ENCODE data around the gene TDP2. TPM values are rescaled to one million over a fixed set of nuclear protein-coding genes. Genes with fewer than 3 reads are reported as not detected.
A peak's percentile ranks its signal among the peaks of the same experiment; 100 is the strongest.
"Not testable (repeated sequence)": the region's sequence is repeated elsewhere in the genome, so short reads cannot be mapped to it uniquely, and the experiment has no call there.

TDP2 gene
- total RNA-seq, 1 donor from 2014 or later: 11.5 TPM

- H3K4me3 ChIP-seq (ENCODE audit: low read length in 3 of 3): no peak overlapping the region
- H3K36me3 ChIP-seq (ENCODE audit: control insufficient read depth in 3 of 3, insufficient read depth in 3 of 3, low read length in 3 of 3): no peaks in the 10 kb centered on the region
- no peaks in the 10 kb centered on the region for H3K9me3 ChIP-seq (ENCODE audit: control insufficient read depth in 3 of 3, low read length in 3 of 3)
- H3K4me1 ChIP-seq (ENCODE audit: control insufficient read depth in 3 of 3, insufficient read depth in 3 of 3, low read length in 3 of 3): no peaks in the 10 kb centered on the region
- no peak overlapping the region for H3K27ac ChIP-seq (ENCODE audit: low read depth, low read length)
- H3K9ac ChIP-seq (ENCODE audit: low read depth in 1 of 3, low read length in 3 of 3): no peak overlapping the region
- H3K27me3 ChIP-seq (ENCODE audit: control insufficient read depth in 3 of 3, insufficient read depth in 3 of 3, low read length in 3 of 3): no peaks in the 10 kb centered on the region
Measured at GRCh38 chr6:24680582-24680981, 13.9 kb upstream of the TDP2 start.

- not testable (repeated sequence) for H3K4me3 ChIP-seq (ENCODE audit: low read length in 3 of 3); H3K27ac ChIP-seq (ENCODE audit: low read depth, low read length); H3K9me3 ChIP-seq (ENCODE audit: control insufficient read depth in 3 of 3, low read length in 3 of 3); H3K9ac ChIP-seq (ENCODE audit: low read depth in 1 of 3, low read length in 3 of 3); H3K27me3 ChIP-seq (ENCODE audit: control insufficient read depth in 3 of 3, insufficient read depth in 3 of 3, low read length in 3 of 3); H3K36me3 ChIP-seq (ENCODE audit: control insufficient read depth in 3 of 3, insufficient read depth in 3 of 3, low read length in 3 of 3); H3K4me1 ChIP-seq (ENCODE audit: control insufficient read depth in 3 of 3, insufficient read depth in 3 of 3, low read length in 3 of 3)
Measured at GRCh38 chr6:24678792-24679352, 12.2 kb upstream of the TDP2 start.

DNA sequence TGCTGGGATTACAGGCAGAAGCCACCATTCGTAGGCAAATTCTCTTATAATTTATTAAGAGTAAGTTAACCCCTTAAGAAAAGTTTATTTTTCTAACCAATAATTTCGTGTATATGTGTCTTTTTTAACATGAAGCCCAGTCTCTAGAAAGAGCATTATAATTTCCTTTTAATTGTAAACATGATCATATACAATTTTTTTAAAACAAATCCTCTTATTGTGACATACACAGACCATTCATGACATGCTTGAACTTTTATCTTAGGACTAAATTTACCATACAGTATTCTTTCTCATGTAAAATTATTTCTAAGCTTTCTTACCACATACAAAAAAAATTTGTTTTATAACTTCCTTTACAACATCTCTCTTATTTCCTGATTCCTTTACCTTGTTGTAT lies 6.9 kb upstream of the TDP2 start:
- Histone ChIP-seq H3K9ac (ENCODE audit: low read depth in 1 of 3, low read length in 3 of 3) (no peak overlapping the region), H3K9me3 (ENCODE audit: control insufficient read depth in 3 of 3, low read length in 3 of 3) (peaks cover 0 to 4% (median 0%) of the 10 kb centered on the region in 3 donors), H3K4me1 (ENCODE audit: control insufficient read depth in 3 of 3, insufficient read depth in 3 of 3, low read length in 3 of 3) (peaks cover 0 to 2% (median 0%) of the 10 kb centered on the region in 3 donors), H3K27ac (ENCODE audit: low read depth, low read length) (no peak overlapping the region), H3K36me3 (ENCODE audit: control insufficient read depth in 3 of 3, insufficient read depth in 3 of 3, low read length in 3 of 3) (no peaks in the 10 kb centered on the region), H3K4me3 (ENCODE audit: low read length in 3 of 3) (no peak overlapping the region), H3K27me3 (ENCODE audit: control insufficient read depth in 3 of 3, insufficient read depth in 3 of 3, low read length in 3 of 3) (no peaks in the 10 kb centered on the region)

- peaks cover 6 to 11% (median 8%) of the 10 kb centered on the region in 3 donors for H3K4me1 ChIP-seq (ENCODE audit: control insufficient read depth in 3 of 3, insufficient read depth in 3 of 3, low read length in 3 of 3)
Measured at GRCh38 chr6:24672620-24673182, 6.0 kb upstream of the TDP2 start.

GRCh38 chr6:24671077-24671476 lies 4.4 kb upstream of the TDP2 start:
- not testable (repeated sequence) for H3K27me3 ChIP-seq (ENCODE audit: control insufficient read depth in 3 of 3, insufficient read depth in 3 of 3, low read length in 3 of 3); H3K27ac ChIP-seq (ENCODE audit: low read depth, low read length); H3K36me3 ChIP-seq (ENCODE audit: control insufficient read depth in 3 of 3, insufficient read depth in 3 of 3, low read length in 3 of 3); H3K9ac ChIP-seq (ENCODE audit: low read depth in 1 of 3, low read length in 3 of 3); H3K9me3 ChIP-seq (ENCODE audit: control insufficient read depth in 3 of 3, low read length in 3 of 3); H3K4me3 ChIP-seq (ENCODE audit: low read length in 3 of 3)
- H3K4me1 ChIP-seq (ENCODE audit: control insufficient read depth in 3 of 3, insufficient read depth in 3 of 3, low read length in 3 of 3): peaks cover 9 to 20% (median 12%) of the 10 kb centered on the region in 3 donors

More at GRCh38 chr6:24672620-24673182, 6.0 kb upstream of the TDP2 start:
- H3K9me3 ChIP-seq (ENCODE audit: control insufficient read depth in 3 of 3, low read length in 3 of 3): peaks cover 0 to 4% (median 0%) of the 10 kb centered on the region in 3 donors
- H3K27me3 ChIP-seq (ENCODE audit: control insufficient read depth in 3 of 3, insufficient read depth in 3 of 3, low read length in 3 of 3): no peaks in the 10 kb centered on the region
- no peak overlapping the region for H3K9ac ChIP-seq (ENCODE audit: low read depth in 1 of 3, low read length in 3 of 3)
- no peak overlapping the region for H3K4me3 ChIP-seq (ENCODE audit: low read length in 3 of 3)
- H3K27ac ChIP-seq (ENCODE audit: low read depth, low read length): no peak overlapping the region
- H3K36me3 ChIP-seq (ENCODE audit: control insufficient read depth in 3 of 3, insufficient read depth in 3 of 3, low read length in 3 of 3): no peaks in the 10 kb centered on the region

- H3K4me3 ChIP-seq (ENCODE audit: low read length in 3 of 3); H3K36me3 ChIP-seq (ENCODE audit: control insufficient read depth in 3 of 3, insufficient read depth in 3 of 3, low read length in 3 of 3); H3K27ac ChIP-seq (ENCODE audit: low read depth, low read length); H3K27me3 ChIP-seq (ENCODE audit: control insufficient read depth in 3 of 3, insufficient read depth in 3 of 3, low read length in 3 of 3); H3K9ac ChIP-seq (ENCODE audit: low read depth in 1 of 3, low read length in 3 of 3); H3K9me3 ChIP-seq (ENCODE audit: control insufficient read depth in 3 of 3, low read length in 3 of 3): not testable (repeated sequence)
- H3K4me1 ChIP-seq (ENCODE audit: control insufficient read depth in 3 of 3, insufficient read depth in 3 of 3, low read length in 3 of 3): peaks cover 12 to 25% (median 17%) of the 10 kb centered on the region in 3 donors
Measured at GRCh38 chr6:24670492-24670891, 3.8 kb upstream of the TDP2 start.

GRCh38 chr6:24668997-24669361 lies 2.3 kb upstream of the TDP2 start:
- peaks cover 13 to 34% (median 25%) of the 10 kb centered on the region in 3 donors for H3K4me1 ChIP-seq (ENCODE audit: control insufficient read depth in 3 of 3, insufficient read depth in 3 of 3, low read length in 3 of 3)
- H3K4me3 ChIP-seq (ENCODE audit: low read length in 3 of 3): no peak overlapping the region
- H3K9me3 ChIP-seq (ENCODE audit: control insufficient read depth in 3 of 3, low read length in 3 of 3): peaks cover 0 to 4% (median 0%) of the 10 kb centered on the region in 3 donors
- H3K9ac ChIP-seq (ENCODE audit: low read depth in 1 of 3, low read length in 3 of 3): no peak overlapping the region
- peaks cover 0 to 4% (median 4%) of the 10 kb centered on the region in 3 donors for H3K36me3 ChIP-seq (ENCODE audit: control insufficient read depth in 3 of 3, insufficient read depth in 3 of 3, low read length in 3 of 3)
- no peaks in the 10 kb centered on the region for H3K27me3 ChIP-seq (ENCODE audit: control insufficient read depth in 3 of 3, insufficient read depth in 3 of 3, low read length in 3 of 3)
- no peak overlapping the region for H3K27ac ChIP-seq (ENCODE audit: low read depth, low read length)

GRCh38 chr6:24668066-24668996 lies 1.6 kb upstream of the TDP2 start:
- H3K27me3 ChIP-seq (ENCODE audit: control insufficient read depth in 3 of 3, insufficient read depth in 3 of 3, low read length in 3 of 3); H3K36me3 ChIP-seq (ENCODE audit: control insufficient read depth in 3 of 3, insufficient read depth in 3 of 3, low read length in 3 of 3); H3K9me3 ChIP-seq (ENCODE audit: control insufficient read depth in 3 of 3, low read length in 3 of 3): not testable (repeated sequence)
- peak overlapping the region in 1 of 3 donors; percentile 95 for H3K9ac ChIP-seq (ENCODE audit: low read depth in 1 of 3, low read length in 3 of 3)
- H3K4me1 ChIP-seq (ENCODE audit: control insufficient read depth in 3 of 3, insufficient read depth in 3 of 3, low read length in 3 of 3): peaks cover 13 to 34% (median 25%) of the 10 kb centered on the region in 3 donors
- peak overlapping the region; percentile 98 to 100 (median 100) for H3K4me3 ChIP-seq (ENCODE audit: low read length in 3 of 3)
- H3K27ac ChIP-seq (ENCODE audit: low read depth, low read length): peak overlapping the region; percentile 83

GRCh38 chr6:24667378-24667803 lies 692 bp upstream of the TDP2 start:
- H3K9me3 ChIP-seq (ENCODE audit: control insufficient read depth in 3 of 3, low read length in 3 of 3): peaks cover 0 to 4% (median 0%) of the 10 kb centered on the region in 3 donors
- peak overlapping the region; percentile 83 for H3K27ac ChIP-seq (ENCODE audit: low read depth, low read length)
- peaks cover 5 to 12% (median 9%) of the 10 kb centered on the region in 3 donors for H3K36me3 ChIP-seq (ENCODE audit: control insufficient read depth in 3 of 3, insufficient read depth in 3 of 3, low read length in 3 of 3)
- peaks cover 13 to 34% (median 25%) of the 10 kb centered on the region in 3 donors for H3K4me1 ChIP-seq (ENCODE audit: control insufficient read depth in 3 of 3, insufficient read depth in 3 of 3, low read length in 3 of 3)
- no peaks in the 10 kb centered on the region for H3K27me3 ChIP-seq (ENCODE audit: control insufficient read depth in 3 of 3, insufficient read depth in 3 of 3, low read length in 3 of 3)
- peak overlapping the region; percentile 82 to 95 (median 92) for H3K9ac ChIP-seq (ENCODE audit: low read depth in 1 of 3, low read length in 3 of 3)
- peak overlapping the region; percentile 98 to 100 (median 100) for H3K4me3 ChIP-seq (ENCODE audit: low read length in 3 of 3)

Measured in skeletal muscle tissue (tissue), 4 donors.